Liver (tissue), 4 donors: Measurements from ENCODE around the gene SMIM7. TPM values are rescaled to one million over a fixed set of nuclear protein-coding genes. Genes with fewer than 3 reads are reported as not detected.

Experiments
- polyA plus RNA-seq, 2 donors: library from polyadenylated mRNA; stranded (reverse) in 1 of 2; unstranded in 1 of 2; fragments of 200-250 nt in 1 of 2; fragments of >200 nt in 1 of 2; fragmentation: Nextera tagmentation in 1 of 2; extraction: Ambion mirVana in 1 of 2; gene quantifications; one replicate each; pipeline versions ENCODE4 v1.2.1 to v1.2.3, GENCODE V29; 2013 to 2015
- total RNA-seq, 2 donors: library from RNA; depleted of rRNA; stranded (reverse); fragments of >200 nt; gene quantifications; one replicate each; pipeline ENCODE4 v1.2.3, GENCODE V29; 2014
- donor health status: healthy.
- donor health status: healthy.
- donor health status: healthy.

The SMIM7 gene
- total and polyA plus RNA-seq, 4 donors: 35.2 to 81.8 (median 46.9) TPM

Other genes with a start within 250 kb of the SMIM7 start
- 10 to 100 TPM in 1 of 2 donors, 1 to 10 TPM in 1; 8.4 to 14.0 TPM for gene EPS15L1, start 188.2 kb downstream of the SMIM7 start, total RNA-seq
- gene EPS15L1, start 188.2 kb downstream of the SMIM7 start, polyA plus RNA-seq: 10 to 100 TPM in 1 of 2 donors, 1 to 10 TPM in 1; 5.3 to 10.2 TPM
- gene CALR3, start 164.0 kb downstream of the SMIM7 start, total RNA-seq: under 1 TPM in 1 of 2 donors, not detected in 1; 0.08 TPM
- gene CALR3, start 164.0 kb downstream of the SMIM7 start, polyA plus RNA-seq: under 1 TPM in 1 of 2 donors, not detected in 1; 0.05 TPM
- gene C19orf44, start 163.8 kb downstream of the SMIM7 start, total RNA-seq: 1 to 10 TPM in 1 of 2 donors, under 1 TPM in 1; 0.89 to 3.0 TPM
- 1 to 10 TPM in 1 of 2 donors, under 1 TPM in 1; 0.94 to 1.7 TPM for gene C19orf44, start 163.8 kb downstream of the SMIM7 start, polyA plus RNA-seq
- 1 to 10 TPM; 8.5 to 8.8 TPM for gene CHERP, start 117.7 kb downstream of the SMIM7 start, total RNA-seq
- gene CHERP, start 117.7 kb downstream of the SMIM7 start, polyA plus RNA-seq: 10 to 100 TPM in 1 of 2 donors, 1 to 10 TPM in 1; 9.2 to 14.0 TPM
- 10 to 100 TPM; 12.1 to 20.5 TPM for gene SLC35E1, start 87.7 kb downstream of the SMIM7 start, total RNA-seq
- 10 to 100 TPM; 11.2 to 12.1 TPM for gene SLC35E1, start 87.7 kb downstream of the SMIM7 start, polyA plus RNA-seq
- gene MED26, start 31.9 kb downstream of the SMIM7 start, total RNA-seq: 1 to 10 TPM; 3.4 to 3.8 TPM
- gene MED26, start 31.9 kb downstream of the SMIM7 start, polyA plus RNA-seq: 1 to 10 TPM; 1.5 to 3.0 TPM
- gene TMEM38A, start 995 bp upstream of the SMIM7 start, total RNA-seq: 1 to 10 TPM; 3.1 to 3.8 TPM
- 1 to 10 TPM; 4.1 to 6.2 TPM for gene TMEM38A, start 995 bp upstream of the SMIM7 start, polyA plus RNA-seq
- under 1 TPM in 1 of 2 donors, not detected in 1; under 0.01 TPM for gene NWD1, start 59.7 kb upstream of the SMIM7 start, total RNA-seq
- not detected for gene NWD1, start 59.7 kb upstream of the SMIM7 start, polyA plus RNA-seq
- gene SIN3B, start 169.3 kb upstream of the SMIM7 start, total RNA-seq: 10 to 100 TPM; 10.7 to 17.1 TPM
- gene SIN3B, start 169.3 kb upstream of the SMIM7 start, polyA plus RNA-seq: 1 to 10 TPM; 6.1 to 6.4 TPM
- gene F2RL3, start 228.9 kb upstream of the SMIM7 start, total RNA-seq: 1 to 10 TPM in 1 of 2 donors, under 1 TPM in 1; 0.08 to 1.6 TPM
- under 1 TPM; 0.18 to 0.22 TPM for gene F2RL3, start 228.9 kb upstream of the SMIM7 start, polyA plus RNA-seq